B cell (primary cell): ENCODE results near the gene LYPLAL1. TPM values are rescaled to one million over a fixed set of nuclear protein-coding genes. Genes with fewer than 3 reads are reported as not detected.

Source experiments
- ATAC-seq: fragments of 200-7000 bp; cut with Tn5 transposase; one replicate; pipeline ENCODE4 v1.10.0; 2021; ENCODE audit warnings: low read depth, mild to moderate bottlenecking, moderate number of reproducible peaks, moderate library complexity
- CTCF ChIA-PET: fragments of 350-600 bp; sonication (Branson Sonifier 250); formaldehyde crosslinking; loops from one replicate; lab custom pipeline; 2021; ENCODE audit warnings: antibody characterized with exemption, inconsistent platforms; lab: Charles Lee
- POLR2A ChIA-PET: fragments of 350-600 bp; sonication (Branson Sonifier 250); formaldehyde crosslinking; loops from one replicate; lab custom pipeline; 2021; ENCODE audit warnings: antibody characterized with exemption; lab: Charles Lee
- DNase-seq: peaks from one replicate; pipeline ENCODE4 v3.0.0; 2013
- H2AFZ ChIP-seq: 2 replicates; pipeline ENCODE4 v1.6.1; 2012; ENCODE audit warnings: mild to moderate bottlenecking, low read depth, low read length; ENCODE audit not compliant: insufficient read depth, poor library complexity, severe bottlenecking
- H3K27ac ChIP-seq, 2 donors: 1 replicate in 1 of 2; 2 replicates in 1 of 2; pipeline ENCODE4 v1.5.1; 2012 to 2013; ENCODE audit warnings: low read length in 2 of 2, mild to moderate bottlenecking in 2 of 2, moderate library complexity in 1 of 2
- H3K27me3 ChIP-seq, 4 experiments: fragments of 200-600 bp in 1 of 4; sonication (generic) in 1 of 4; replicated peaks in 1 of 4; 1 replicate in 2 of 4; 2 replicates in 2 of 4; pipeline versions ENCODE4 v1.6.1 to v1.7.0; 2013 to 2016; ENCODE audit warnings: low read length in 3 of 4, mild to moderate bottlenecking in 2 of 4, mixed read lengths in 1 of 4, moderate library complexity in 1 of 4; ENCODE audit not compliant: insufficient read depth in 4 of 4, control insufficient read depth in 3 of 4; ENCODE audit errors: control extremely low read depth in 1 of 4
- H3K36me3 ChIP-seq, 2 experiments: replicated peaks in 1 of 2; 1 replicate in 1 of 2; 2 replicates in 1 of 2; pipeline versions ENCODE4 v1.6.1 to v1.7.1; 2013; ENCODE audit warnings: low read length in 1 of 2; ENCODE audit not compliant: insufficient read depth in 2 of 2, control insufficient read depth in 1 of 2; ENCODE audit errors: control extremely low read depth in 1 of 2, extremely low read depth in 1 of 2
- H3K4me1 ChIP-seq, 2 donors: fragments of 200-600 bp in 1 of 2; sonication (generic) in 1 of 2; 1 replicate in 1 of 2; 2 replicates in 1 of 2; pipeline versions ENCODE4 v1.5.1 to v1.6.1; 2013 to 2017; ENCODE audit warnings: low read length in 2 of 2; ENCODE audit not compliant: control insufficient read depth in 2 of 2, insufficient read depth in 2 of 2
- H3K4me2 ChIP-seq: replicated peaks from 2 replicates; pipeline ENCODE3; 2012; ENCODE audit warnings: mild to moderate bottlenecking, low read depth, low read length; ENCODE audit not compliant: poor library complexity, severe bottlenecking
- H3K4me3 ChIP-seq, 5 experiments: fragments of 200-600 bp in 1 of 5; sonication (generic) in 1 of 5; 1 replicate in 3 of 5; 2 replicates in 2 of 5; pipeline versions ENCODE4 v1.5.1 to v1.7.0; 2011 to 2016; ENCODE audit warnings: low read length in 4 of 5, mild to moderate bottlenecking in 4 of 5, low read depth in 2 of 5, control low read depth in 1 of 5, moderate library complexity in 1 of 5; ENCODE audit not compliant: insufficient read depth in 1 of 5; ENCODE audit errors: control extremely low read depth in 1 of 5, extremely low read depth in 1 of 5
- H3K79me2 ChIP-seq: fragments of 200-600 bp; sonication (generic); one replicate; pipeline ENCODE4 v1.6.0; 2016; ENCODE audit warnings: low read length; ENCODE audit not compliant: control insufficient read depth, insufficient read depth
- H3K9ac ChIP-seq: fragments of 200-600 bp; sonication (generic); 2 replicates; pipeline ENCODE4 v1.6.1; 2017; ENCODE audit warnings: mild to moderate bottlenecking, low read length, moderate library complexity
- H3K9me3 ChIP-seq, 3 donors: one replicate each; pipeline versions ENCODE4 v1.6.1 to v1.7.1; 2013; ENCODE audit warnings: low read length in 2 of 3; ENCODE audit not compliant: control insufficient read depth in 2 of 3, insufficient read depth in 1 of 3; ENCODE audit errors: control extremely low read depth in 1 of 3
- H4K20me1 ChIP-seq: 2 replicates; pipeline ENCODE4 v1.6.0; 2012; ENCODE audit warnings: mild to moderate bottlenecking, low read length; ENCODE audit not compliant: insufficient read depth, control insufficient read depth, poor library complexity, severe bottlenecking
- H3K27ac Mint-ChIP-seq: one replicate; pipeline ENCODE4 v1.8.0; 2021; ENCODE audit warnings: mixed read lengths
- H3K27me3 Mint-ChIP-seq: one replicate; pipeline ENCODE4 v1.8.0; 2021; ENCODE audit warnings: mixed read lengths
- H3K4me1 Mint-ChIP-seq: one replicate; pipeline ENCODE4 v1.8.0; 2021; ENCODE audit warnings: mixed read lengths
- H3K4me3 Mint-ChIP-seq: one replicate; pipeline ENCODE4 v1.8.0; 2021; ENCODE audit warnings: mixed read lengths
- H3K9me3 Mint-ChIP-seq: one replicate; pipeline ENCODE4 v1.8.0; 2022; ENCODE audit warnings: mixed read lengths; ENCODE audit not compliant: insufficient read depth
- EZH2 ChIP-seq: IDR thresholded peaks from 2 replicates; pipeline ENCODE4 v1.6.1; 2012; ENCODE audit warnings: borderline replicate concordance, low read depth, mild to moderate bottlenecking, moderate library complexity, low read length; ENCODE audit not compliant: insufficient read depth, poor library complexity, severe bottlenecking
- WGBS: methylation state at CpG from one replicate; pipeline ENCODE4 v1.1.5; 2013; ENCODE audit warnings: missing lambda C conversion rate; ENCODE audit not compliant: insufficient coverage; 5-methylcytosine and 5-hydroxymethylcytosine counted together
- intact Hi-C: fragments of 100-400 bp; cut with micrococcal nuclease; formaldehyde crosslinking; loops from one replicate; pipeline ENCODE4 v1.10.0; 2022
- polyA plus RNA-seq: library from polyadenylated mRNA; depleted of rRNA; stranded (reverse); fragments of >200 nt; gene quantifications from 2 replicates; pipeline ENCODE4 v1.2.3, GENCODE V29; 2012
- total RNA-seq, 2 donors: library from RNA; stranded (reverse); fragments of 120-200 nt in 1 of 2; gene quantifications; 1 replicate in 1 of 2; 2 replicates in 1 of 2; pipeline versions ENCODE4 v1.2.3 to v1.2.4, GENCODE V29; 2013 to 2022
- TF ChIP-seq, protein P1 (sequence below): fragments of 200-600 bp; IDR thresholded peaks from one replicate; pipeline ENCODE4 v1.8.0; 2022; ENCODE audit warnings: antibody characterized with exemption, mild to moderate bottlenecking

The LYPLAL1 gene
- total and polyA plus RNA-seq, 2 donors (not counting 1 experiment from before 2014, with no cell fraction given): 27.0 to 65.4 TPM

GRCh38 chr1:219201656-219202055 is 28.0 kb downstream of the LYPLAL1 start:
- ChIA-PET POLR2A (no interaction called here), CTCF (interaction anchor here (1.1 kb wide), 1 partner anchor 184 kb away, joined by 3 read pairs; no protein-coding TSS in a partner anchor)
- ATAC-seq (no peak), DNase-seq (no peak)
- Mint-ChIP-seq H3K9me3 (no peaks in the 10 kb centered on the region), H3K27me3 (no peaks in the 10 kb centered on the region), H3K4me1 (peaks cover 9% of the 10 kb centered on the region), H3K4me3 (no peak overlapping the region), H3K27ac (no peak overlapping the region)
- intact Hi-C loops: no loop called here
- H3K4me2 ChIP-seq: no peak overlapping the region
- H4K20me1 ChIP-seq: no peaks in the 10 kb centered on the region
- no peak overlapping the region for H3K4me3 ChIP-seq
- no peaks in the 10 kb centered on the region for H3K27me3 ChIP-seq
- no CpG with 5 or more reads among the region's 3 CpGs for WGBS
- TF ChIP-seq EZH2: no peak
- TF ChIP-seq, protein P1, sequence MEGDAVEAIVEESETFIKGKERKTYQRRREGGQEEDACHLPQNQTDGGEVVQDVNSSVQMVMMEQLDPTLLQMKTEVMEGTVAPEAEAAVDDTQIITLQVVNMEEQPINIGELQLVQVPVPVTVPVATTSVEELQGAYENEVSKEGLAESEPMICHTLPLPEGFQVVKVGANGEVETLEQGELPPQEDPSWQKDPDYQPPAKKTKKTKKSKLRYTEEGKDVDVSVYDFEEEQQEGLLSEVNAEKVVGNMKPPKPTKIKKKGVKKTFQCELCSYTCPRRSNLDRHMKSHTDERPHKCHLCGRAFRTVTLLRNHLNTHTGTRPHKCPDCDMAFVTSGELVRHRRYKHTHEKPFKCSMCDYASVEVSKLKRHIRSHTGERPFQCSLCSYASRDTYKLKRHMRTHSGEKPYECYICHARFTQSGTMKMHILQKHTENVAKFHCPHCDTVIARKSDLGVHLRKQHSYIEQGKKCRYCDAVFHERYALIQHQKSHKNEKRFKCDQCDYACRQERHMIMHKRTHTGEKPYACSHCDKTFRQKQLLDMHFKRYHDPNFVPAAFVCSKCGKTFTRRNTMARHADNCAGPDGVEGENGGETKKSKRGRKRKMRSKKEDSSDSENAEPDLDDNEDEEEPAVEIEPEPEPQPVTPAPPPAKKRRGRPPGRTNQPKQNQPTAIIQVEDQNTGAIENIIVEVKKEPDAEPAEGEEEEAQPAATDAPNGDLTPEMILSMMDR: no peak
- no peak overlapping the region for H2AFZ ChIP-seq
- H3K79me2 ChIP-seq: no peaks in the 10 kb centered on the region
- H3K4me1 ChIP-seq: no peaks in the 10 kb centered on the region
- H3K9ac ChIP-seq: no peak overlapping the region
- H3K27ac ChIP-seq: no peak overlapping the region
- H3K9me3 ChIP-seq: no peaks in the 10 kb centered on the region
- peaks cover 7 to 9% of the 10 kb centered on the region in 2 experiments for H3K36me3 ChIP-seq

GRCh38 chr1:219202567-219202966 is 28.9 kb downstream of the LYPLAL1 start:
- TF ChIP-seq EZH2: no peak
- TF ChIP-seq, protein P1: no peak
- peaks cover 7 to 8% of the 10 kb centered on the region in 2 experiments for H3K36me3 ChIP-seq
- no peak overlapping the region for H3K9ac ChIP-seq
- H3K27ac Mint-ChIP-seq: no peak overlapping the region
- no peaks in the 10 kb centered on the region for H3K9me3 Mint-ChIP-seq
- H3K4me2 ChIP-seq: no peak overlapping the region
- no peaks in the 10 kb centered on the region for H4K20me1 ChIP-seq
- ChIA-PET CTCF (interaction anchor here (1.1 kb wide), 1 partner anchor 183 kb away, joined by 3 read pairs; no protein-coding TSS in a partner anchor), POLR2A (no interaction called here)
- intact Hi-C loops: no loop called here
- no peaks in the 10 kb centered on the region for H3K9me3 ChIP-seq
- no peak overlapping the region for H3K4me3 Mint-ChIP-seq
- DNase-seq (no peak), ATAC-seq (no peak)
- H3K27ac ChIP-seq: no peak overlapping the region
- H3K27me3 Mint-ChIP-seq: no peaks in the 10 kb centered on the region
- no CpG with 5 or more reads among the region's 2 CpGs for WGBS
- H3K4me1 Mint-ChIP-seq: peaks cover 9% of the 10 kb centered on the region
- H3K27me3 ChIP-seq: no peaks in the 10 kb centered on the region
- H3K4me1 ChIP-seq: no peaks in the 10 kb centered on the region
- H2AFZ ChIP-seq: no peak overlapping the region
- no peaks in the 10 kb centered on the region for H3K79me2 ChIP-seq
- H3K4me3 ChIP-seq: no peak overlapping the region
